Uterus (tissue), 4 donors: ENCODE measurements around the gene TIMM10B. TPM values are rescaled to one million over a fixed set of nuclear protein-coding genes. Genes with fewer than 3 reads are reported as not detected.

ENCODE experiments used
- DNase-seq, 2 donors: peaks; one replicate each; pipeline ENCODE4 v3.0.0-alpha.2; 2019 to 2020
- H3K27ac ChIP-seq, 2 donors: fragments of 200-600 bp; sonication (generic); 1 replicate in 1 of 2; 2 replicates in 1 of 2; pipeline ENCODE4 v1.5.1; 2016 to 2018
- H3K27me3 ChIP-seq, 2 donors: fragments of 200-600 bp; sonication (generic); one replicate each; pipeline ENCODE4 v1.5.1; 2018 to 2019; ENCODE audit warnings: control low read depth in 1 of 2
- H3K36me3 ChIP-seq, 2 donors: fragments of 200-600 bp; sonication (generic); one replicate each; pipeline ENCODE4 v1.5.1; 2019; ENCODE audit warnings: control low read depth in 1 of 2
- H3K4me1 ChIP-seq, 2 donors: fragments of 200-600 bp; sonication (generic); one replicate each; pipeline ENCODE4 v1.5.1; 2018 to 2019; ENCODE audit warnings: control low read depth in 1 of 2
- H3K4me3 ChIP-seq, 2 donors: fragments of 200-600 bp; sonication (generic); 1 replicate in 1 of 2; 2 replicates in 1 of 2; pipeline ENCODE4 v1.5.1; 2018 to 2019; ENCODE audit warnings: mild to moderate bottlenecking in 1 of 2
- H3K9me3 ChIP-seq, 2 donors: fragments of 200-600 bp; sonication (generic); one replicate each; pipeline ENCODE4 v1.5.1; 2019; ENCODE audit warnings: control low read depth in 1 of 2
- POLR2A ChIP-seq, 2 donors: fragments of 450-650 bp; IDR thresholded peaks; one replicate each; pipeline ENCODE4 v1.6.1; 2016; ENCODE audit warnings: antibody characterized with exemption in 2 of 2, mild to moderate bottlenecking in 1 of 2, moderate library complexity in 1 of 2
- intact Hi-C: fragments of 100-400 bp; cut with DNase I; formaldehyde crosslinking; loops from one replicate; pipeline ENCODE4 v1.15.1; 2023; ENCODE audit warnings: low total_unique reads
- total RNA-seq, 4 donors: library from RNA; depleted of rRNA in 3 of 4; stranded (reverse); fragments of >200 nt in 3 of 4; gene quantifications; one replicate each; pipeline versions ENCODE4 v1.1.0 to v1.2.4, GENCODE V29; 2014 to 2023
- TF ChIP-seq, protein P1 (sequence below), 4 experiments: fragments of 200-600 bp in 2 of 4; fragments of 450-650 bp in 2 of 4; sonication (generic) in 2 of 4; IDR thresholded peaks; one replicate each; pipeline ENCODE4 v1.5.1; 2016 to 2019; ENCODE audit warnings: antibody characterized with exemption in 4 of 4, mild to moderate bottlenecking in 2 of 4, moderate library complexity in 1 of 4
- donor health status: DM: yes; HTN: yes; CAD: no.

The TIMM10B gene
- total RNA-seq, 4 donors from 2014 or later, result 7.9 to 40.7 (median 28.4) TPM

DNA sequence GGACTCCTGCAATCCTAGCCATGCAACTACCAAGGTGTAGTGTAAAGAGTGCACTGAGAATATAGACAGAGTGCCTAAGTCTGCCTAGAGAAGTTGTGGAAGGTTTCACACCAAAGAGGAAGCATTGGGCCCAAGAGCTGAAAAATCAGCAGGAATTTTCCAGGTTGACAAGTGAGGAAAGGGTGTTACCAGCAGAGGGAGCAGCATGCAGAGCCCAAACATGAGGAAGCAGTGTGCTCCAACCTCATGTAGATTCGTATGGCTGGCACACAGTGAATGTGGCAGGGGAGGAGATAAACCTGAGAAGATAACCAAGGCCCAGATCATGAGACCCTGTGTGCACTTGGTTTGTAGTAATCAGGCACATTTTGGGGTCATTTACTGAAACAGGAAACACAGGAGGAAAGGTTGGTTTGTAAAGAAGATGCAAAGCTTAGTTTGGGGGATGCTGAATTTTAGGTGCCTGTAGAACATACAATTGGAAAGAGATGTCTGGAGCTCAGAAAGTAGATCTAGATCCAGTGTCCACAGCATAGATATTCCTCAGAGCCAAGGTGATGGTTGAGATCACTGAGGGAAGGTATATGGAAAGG is 42.2 kb upstream of the TIMM10B start:
- no peaks in the 10 kb centered on the region for H3K27me3 ChIP-seq
- TF ChIP-seq POLR2A (IDR thresholded peaks at IDR 0.05), result no peak
- TF ChIP-seq, protein P1, sequence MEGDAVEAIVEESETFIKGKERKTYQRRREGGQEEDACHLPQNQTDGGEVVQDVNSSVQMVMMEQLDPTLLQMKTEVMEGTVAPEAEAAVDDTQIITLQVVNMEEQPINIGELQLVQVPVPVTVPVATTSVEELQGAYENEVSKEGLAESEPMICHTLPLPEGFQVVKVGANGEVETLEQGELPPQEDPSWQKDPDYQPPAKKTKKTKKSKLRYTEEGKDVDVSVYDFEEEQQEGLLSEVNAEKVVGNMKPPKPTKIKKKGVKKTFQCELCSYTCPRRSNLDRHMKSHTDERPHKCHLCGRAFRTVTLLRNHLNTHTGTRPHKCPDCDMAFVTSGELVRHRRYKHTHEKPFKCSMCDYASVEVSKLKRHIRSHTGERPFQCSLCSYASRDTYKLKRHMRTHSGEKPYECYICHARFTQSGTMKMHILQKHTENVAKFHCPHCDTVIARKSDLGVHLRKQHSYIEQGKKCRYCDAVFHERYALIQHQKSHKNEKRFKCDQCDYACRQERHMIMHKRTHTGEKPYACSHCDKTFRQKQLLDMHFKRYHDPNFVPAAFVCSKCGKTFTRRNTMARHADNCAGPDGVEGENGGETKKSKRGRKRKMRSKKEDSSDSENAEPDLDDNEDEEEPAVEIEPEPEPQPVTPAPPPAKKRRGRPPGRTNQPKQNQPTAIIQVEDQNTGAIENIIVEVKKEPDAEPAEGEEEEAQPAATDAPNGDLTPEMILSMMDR (IDR thresholded peaks at IDR 0.05), result peak in 3 of 4 experiments; percentile 20 to 47 (median 40)
- H3K9me3 ChIP-seq, result no peaks in the 10 kb centered on the region
- no peak overlapping the region for H3K27ac ChIP-seq
- H3K4me3 ChIP-seq, result no peak overlapping the region
- peak in 1 of 2 donors; percentile 28 for DNase-seq
- no peaks in the 10 kb centered on the region for H3K4me1 ChIP-seq
- no peaks in the 10 kb centered on the region for H3K36me3 ChIP-seq
- intact Hi-C loops, result no loop called here

DNA sequence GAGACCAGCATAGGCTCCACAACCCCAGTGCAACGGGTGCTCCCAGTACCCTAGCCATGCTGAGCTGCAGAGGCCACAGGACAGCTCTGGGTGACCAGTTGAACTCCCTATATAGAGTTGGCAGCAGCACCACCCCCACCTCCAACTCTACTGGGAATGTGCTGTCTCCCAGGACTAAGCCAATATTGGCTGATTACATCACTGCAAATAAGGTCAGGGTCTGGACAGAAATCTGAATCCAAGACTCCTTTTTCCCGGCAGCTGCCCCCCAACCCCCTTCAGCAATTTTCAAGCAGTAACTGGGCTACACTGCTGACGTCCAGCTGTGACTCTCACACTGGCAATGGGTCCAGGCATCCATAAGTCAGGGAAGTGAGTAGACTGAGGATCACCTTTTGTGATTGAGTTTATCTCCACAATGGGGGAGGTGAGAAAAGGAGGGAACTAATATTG is 40.4 kb upstream of the TIMM10B start, which contains the start of gene HPX:
Gene HPX, minus strand, starts transcription at position 82 of the 453 bp plus-strand sequence. Its CDS starts 24 bp downstream, at position 58.
- Histone ChIP-seq H3K27me3 (no peaks in the 10 kb centered on the region), H3K4me3 (no peak within 1 kb of the TSS), H3K36me3 (no peaks in the 10 kb centered on the region), H3K4me1 (no peaks in the 10 kb centered on the region), H3K27ac (no peak within 1 kb of the TSS), H3K9me3 (no peaks in the 10 kb centered on the region)
- intact Hi-C loops, result loop anchor here (5.0 to 10.0 kb wide), 2 partner anchors 64 kb away; no protein-coding TSS in a partner anchor
- TF ChIP-seq, protein P1 (IDR thresholded peaks at IDR 0.05), result no peak
- no peak for TF ChIP-seq POLR2A (IDR thresholded peaks at IDR 0.05)
- DNase-seq, result no peak

DNA sequence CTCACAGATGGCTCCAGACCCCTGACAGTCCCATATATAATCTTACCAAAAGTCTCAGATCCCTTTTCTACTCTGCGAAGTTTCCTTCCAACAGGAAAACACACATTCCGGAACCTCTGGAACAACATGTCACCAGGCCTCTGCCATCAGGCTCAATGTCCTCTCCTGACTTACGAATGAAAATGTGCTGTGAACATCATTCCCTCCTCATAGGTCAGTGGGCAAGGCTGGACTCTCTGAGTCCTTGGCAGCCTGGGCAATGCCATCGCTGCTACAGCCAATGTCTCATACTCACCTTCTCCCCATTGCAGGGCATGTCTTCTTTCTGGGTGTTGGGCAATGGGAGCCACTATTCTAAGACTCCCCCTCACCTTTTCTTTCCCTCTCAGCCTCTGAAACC is 38.9 kb upstream of the TIMM10B start:
- intact Hi-C loops, result loop anchor here (5.0 to 10.0 kb wide), 2 partner anchors 62 to 65 kb away; no protein-coding TSS in a partner anchor
- no peak for DNase-seq
- H3K4me1 ChIP-seq, result no peaks in the 10 kb centered on the region

DNA sequence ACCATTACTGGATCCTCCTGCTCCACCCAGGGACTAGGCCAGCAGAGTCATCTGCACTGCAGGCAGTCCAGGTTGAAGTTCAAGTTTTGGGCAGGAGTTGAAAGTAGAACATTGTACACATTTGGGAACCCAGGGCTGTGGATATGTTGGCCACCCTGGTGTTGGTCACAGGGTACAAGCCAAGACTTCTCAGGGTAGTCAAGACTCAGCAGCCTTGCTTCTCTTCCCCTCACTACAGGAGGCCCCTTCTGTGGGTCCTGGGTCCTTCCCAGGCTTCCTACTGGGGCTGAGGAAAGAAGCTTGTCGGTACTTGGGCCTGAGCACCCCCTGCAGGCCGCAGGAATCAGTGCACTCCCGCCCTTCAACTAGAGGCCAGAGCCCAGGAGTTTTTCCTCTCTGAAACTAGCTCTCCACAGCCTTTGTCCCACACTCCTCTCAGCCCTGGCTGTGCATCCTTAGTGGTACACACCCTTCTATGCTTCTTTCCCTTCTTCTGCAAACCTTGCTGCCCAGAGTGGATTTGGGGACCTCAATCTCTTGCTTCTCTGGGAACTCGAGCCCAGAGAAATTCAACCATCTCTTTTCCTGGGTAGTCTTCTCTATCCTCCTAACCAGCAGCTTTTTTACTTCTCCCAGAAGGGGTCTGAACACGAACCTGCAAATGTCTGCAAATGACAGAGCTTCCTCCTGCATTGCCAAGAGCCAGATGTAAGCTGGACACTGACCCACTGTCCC is 37.9 kb upstream of the TIMM10B start:
- H3K4me1 ChIP-seq, result no peaks in the 10 kb centered on the region
- H3K9me3 ChIP-seq, result no peaks in the 10 kb centered on the region
- TF ChIP-seq, protein P1 (IDR thresholded peaks at IDR 0.05), result peak; percentile 66 to 84 (median 80)
- no peak for TF ChIP-seq POLR2A (IDR thresholded peaks at IDR 0.05)
- DNase-seq, result peak; percentile 52 to 54
- intact Hi-C loops, result loop anchor here (5.0 to 10.0 kb wide), 2 partner anchors 61 to 66 kb away; no protein-coding TSS in a partner anchor
- no peaks in the 10 kb centered on the region for H3K36me3 ChIP-seq
- H3K27ac ChIP-seq, result no peak overlapping the region
- H3K4me3 ChIP-seq, result no peak overlapping the region
- H3K27me3 ChIP-seq, result no peaks in the 10 kb centered on the region

More for the DNA sequence above, 38.9 kb upstream of the TIMM10B start:
- H3K4me3 ChIP-seq, result no peak overlapping the region
- no peaks in the 10 kb centered on the region for H3K36me3 ChIP-seq
- no peaks in the 10 kb centered on the region for H3K9me3 ChIP-seq
- no peak overlapping the region for H3K27ac ChIP-seq
- no peak for TF ChIP-seq POLR2A (IDR thresholded peaks at IDR 0.05)
- TF ChIP-seq, protein P1 (IDR thresholded peaks at IDR 0.05), result no peak
- H3K27me3 ChIP-seq, result no peaks in the 10 kb centered on the region

DNA sequence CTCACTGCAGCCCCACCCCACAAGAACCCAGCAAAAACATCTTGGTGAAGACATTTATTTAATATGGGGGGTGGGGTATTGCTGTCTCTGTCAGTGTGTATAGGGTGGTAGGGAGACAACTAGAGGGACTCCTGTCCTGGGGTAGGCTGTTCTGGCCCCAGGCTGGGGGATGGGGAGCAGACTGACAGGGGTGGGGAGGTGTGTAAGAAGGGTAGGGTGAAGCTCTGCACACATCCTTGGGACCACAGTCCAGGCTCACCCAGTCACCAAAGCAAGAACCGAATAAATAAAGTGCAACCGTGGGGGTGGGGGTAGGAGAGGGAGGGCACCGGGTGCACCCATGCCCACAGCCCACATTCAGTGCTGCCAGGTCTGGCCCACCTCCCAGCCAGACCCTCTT is 32.7 kb upstream of the TIMM10B start:
- no peaks in the 10 kb centered on the region for H3K4me1 ChIP-seq
- DNase-seq, result no peak
- TF ChIP-seq POLR2A (IDR thresholded peaks at IDR 0.05), result no peak
- TF ChIP-seq, protein P1 (IDR thresholded peaks at IDR 0.05), result no peak
- no peaks in the 10 kb centered on the region for H3K36me3 ChIP-seq
- no peak overlapping the region for H3K4me3 ChIP-seq
- no peaks in the 10 kb centered on the region for H3K9me3 ChIP-seq
- H3K27ac ChIP-seq, result no peak overlapping the region
- no peaks in the 10 kb centered on the region for H3K27me3 ChIP-seq
- intact Hi-C loops, result loop anchor here (10.0 kb wide), 1 partner anchor 56 kb away; no protein-coding TSS in a partner anchor
